ENCODE results near the gene PCLO. TPM values are rescaled to one million over a fixed set of nuclear protein-coding genes. Genes with fewer than 3 reads are reported as not detected.

Gene PCLO
- total RNA-seq, 4 donors from 2014 or later, result 6.6 to 70.7 (median 33.9) TPM

DNA sequence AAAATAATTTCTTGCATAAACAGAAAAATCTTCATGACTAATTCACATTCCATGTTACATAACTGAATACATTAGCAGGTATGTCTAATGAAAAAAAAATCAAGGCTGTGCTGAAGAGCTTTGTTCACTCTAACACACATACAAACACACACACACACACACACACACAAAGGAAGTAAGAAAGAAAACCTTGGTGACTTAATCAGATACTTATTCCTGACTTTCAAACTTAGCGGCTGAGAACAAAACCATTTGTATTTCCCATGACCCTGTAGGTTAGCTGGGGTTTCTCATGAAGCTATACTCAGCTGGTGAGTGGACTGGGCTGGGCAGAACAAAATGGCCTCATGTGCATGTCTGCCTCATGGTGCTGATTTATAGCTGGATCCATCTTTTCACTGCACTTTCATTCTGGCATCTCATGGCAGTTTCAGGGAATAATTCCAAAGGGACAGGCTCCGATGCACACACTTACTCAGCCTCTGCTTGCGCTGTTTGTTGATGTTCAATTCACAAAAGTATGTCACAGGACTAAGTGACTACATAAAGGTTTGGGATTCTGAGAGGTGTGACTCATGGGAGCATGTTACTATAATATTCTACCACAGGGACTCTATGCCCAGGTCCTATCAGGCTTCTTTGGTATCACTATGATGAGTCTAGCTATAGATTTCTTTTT lies 161.2 kb downstream of the PCLO start:
- Histone ChIP-seq H3K4me3 (no peak overlapping the region), H3K36me3 (no peaks in the 10 kb centered on the region), H3K27me3 (no peaks in the 10 kb centered on the region), H3K9me3 (no peaks in the 10 kb centered on the region), H3K4me1 (no peaks in the 10 kb centered on the region), H3K27ac (no peak overlapping the region)
- no peak for DNase-seq
- TF ChIP-seq POLR2A (IDR thresholded peaks at IDR 0.05), result no peak
- TF ChIP-seq, protein P1, sequence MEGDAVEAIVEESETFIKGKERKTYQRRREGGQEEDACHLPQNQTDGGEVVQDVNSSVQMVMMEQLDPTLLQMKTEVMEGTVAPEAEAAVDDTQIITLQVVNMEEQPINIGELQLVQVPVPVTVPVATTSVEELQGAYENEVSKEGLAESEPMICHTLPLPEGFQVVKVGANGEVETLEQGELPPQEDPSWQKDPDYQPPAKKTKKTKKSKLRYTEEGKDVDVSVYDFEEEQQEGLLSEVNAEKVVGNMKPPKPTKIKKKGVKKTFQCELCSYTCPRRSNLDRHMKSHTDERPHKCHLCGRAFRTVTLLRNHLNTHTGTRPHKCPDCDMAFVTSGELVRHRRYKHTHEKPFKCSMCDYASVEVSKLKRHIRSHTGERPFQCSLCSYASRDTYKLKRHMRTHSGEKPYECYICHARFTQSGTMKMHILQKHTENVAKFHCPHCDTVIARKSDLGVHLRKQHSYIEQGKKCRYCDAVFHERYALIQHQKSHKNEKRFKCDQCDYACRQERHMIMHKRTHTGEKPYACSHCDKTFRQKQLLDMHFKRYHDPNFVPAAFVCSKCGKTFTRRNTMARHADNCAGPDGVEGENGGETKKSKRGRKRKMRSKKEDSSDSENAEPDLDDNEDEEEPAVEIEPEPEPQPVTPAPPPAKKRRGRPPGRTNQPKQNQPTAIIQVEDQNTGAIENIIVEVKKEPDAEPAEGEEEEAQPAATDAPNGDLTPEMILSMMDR (IDR thresholded peaks at IDR 0.05), result no peak

DNA sequence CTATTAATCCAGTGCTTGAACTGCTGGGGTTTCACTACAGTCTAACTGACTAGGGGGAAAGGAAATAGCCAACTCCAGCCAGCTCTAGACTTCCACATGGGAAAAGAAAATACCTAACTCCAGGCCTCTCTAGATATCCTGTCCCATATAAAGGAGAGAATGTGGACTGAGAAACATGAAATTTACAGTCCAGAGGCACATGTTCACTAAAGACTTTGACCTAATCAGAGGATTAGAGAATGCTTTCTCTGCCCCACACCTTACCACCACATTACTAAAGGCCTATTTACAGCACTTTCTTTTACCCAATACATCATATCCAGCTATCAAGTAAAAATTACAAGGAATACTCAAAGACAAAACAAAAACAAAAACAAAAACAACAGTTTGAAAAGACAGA lies 164.2 kb downstream of the PCLO start:
- H3K4me1 ChIP-seq, result no peaks in the 10 kb centered on the region
- H3K9me3 ChIP-seq, result no peaks in the 10 kb centered on the region
- H3K36me3 ChIP-seq, result no peaks in the 10 kb centered on the region
- no peak overlapping the region for H3K4me3 ChIP-seq
- no peak overlapping the region for H3K27ac ChIP-seq
- DNase-seq, result no peak
- no peaks in the 10 kb centered on the region for H3K27me3 ChIP-seq
- no peak for TF ChIP-seq POLR2A (IDR thresholded peaks at IDR 0.05)
- TF ChIP-seq, protein P1 (IDR thresholded peaks at IDR 0.05), result no peak

DNA sequence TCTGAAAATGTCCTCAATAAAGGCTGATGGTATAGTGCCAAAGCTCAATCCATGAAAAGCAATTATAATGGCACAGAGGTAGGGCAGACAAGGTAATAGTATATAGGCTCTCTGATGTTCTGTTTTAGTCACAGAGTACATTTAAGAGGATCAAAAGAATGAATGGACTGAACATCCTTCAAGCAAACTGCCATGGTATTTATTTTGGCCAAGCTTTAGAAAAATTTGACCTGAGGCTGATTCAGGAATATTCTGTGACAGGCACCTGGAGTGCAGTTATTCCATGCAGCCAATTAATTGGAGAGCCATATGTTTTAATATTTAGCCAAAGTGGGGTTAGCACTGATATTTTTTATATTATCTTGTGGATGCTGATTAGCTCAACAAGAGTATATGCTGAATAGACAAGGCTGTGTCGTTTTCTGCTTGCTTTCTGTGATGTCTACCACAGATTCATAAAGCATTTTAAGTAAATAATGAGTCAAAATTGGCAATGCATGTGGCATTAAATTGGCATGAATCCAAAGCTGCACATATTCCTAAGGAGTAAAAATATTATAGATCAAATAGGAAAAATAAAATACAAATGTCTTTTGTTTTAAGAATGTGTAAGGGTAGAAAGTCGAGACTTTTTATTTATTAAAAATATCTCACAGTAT lies 177.4 kb downstream of the PCLO start:
- H3K27me3 ChIP-seq, result no peaks in the 10 kb centered on the region
- H3K4me3 ChIP-seq, result no peak overlapping the region
- no peaks in the 10 kb centered on the region for H3K4me1 ChIP-seq
- no peak for DNase-seq
- no peak overlapping the region for H3K27ac ChIP-seq
- H3K36me3 ChIP-seq, result no peaks in the 10 kb centered on the region
- H3K9me3 ChIP-seq, result no peaks in the 10 kb centered on the region
- TF ChIP-seq, protein P1 (IDR thresholded peaks at IDR 0.05), result no peak
- TF ChIP-seq POLR2A (IDR thresholded peaks at IDR 0.05), result no peak

- Histone ChIP-seq H3K4me1 (no peaks in the 10 kb centered on the region), H3K4me3 (no peak overlapping the region), H3K9me3 (no peaks in the 10 kb centered on the region), H3K36me3 (no peaks in the 10 kb centered on the region), H3K27me3 (no peaks in the 10 kb centered on the region), H3K27ac (no peak overlapping the region)
- TF ChIP-seq POLR2A (IDR thresholded peaks at IDR 0.05), result no peak
- TF ChIP-seq, protein P1 (IDR thresholded peaks at IDR 0.05), result no peak
- no peak for DNase-seq
These were observed 182.4 kb downstream of the PCLO start for GRCh38 chr7:82980130-82980788.

DNA sequence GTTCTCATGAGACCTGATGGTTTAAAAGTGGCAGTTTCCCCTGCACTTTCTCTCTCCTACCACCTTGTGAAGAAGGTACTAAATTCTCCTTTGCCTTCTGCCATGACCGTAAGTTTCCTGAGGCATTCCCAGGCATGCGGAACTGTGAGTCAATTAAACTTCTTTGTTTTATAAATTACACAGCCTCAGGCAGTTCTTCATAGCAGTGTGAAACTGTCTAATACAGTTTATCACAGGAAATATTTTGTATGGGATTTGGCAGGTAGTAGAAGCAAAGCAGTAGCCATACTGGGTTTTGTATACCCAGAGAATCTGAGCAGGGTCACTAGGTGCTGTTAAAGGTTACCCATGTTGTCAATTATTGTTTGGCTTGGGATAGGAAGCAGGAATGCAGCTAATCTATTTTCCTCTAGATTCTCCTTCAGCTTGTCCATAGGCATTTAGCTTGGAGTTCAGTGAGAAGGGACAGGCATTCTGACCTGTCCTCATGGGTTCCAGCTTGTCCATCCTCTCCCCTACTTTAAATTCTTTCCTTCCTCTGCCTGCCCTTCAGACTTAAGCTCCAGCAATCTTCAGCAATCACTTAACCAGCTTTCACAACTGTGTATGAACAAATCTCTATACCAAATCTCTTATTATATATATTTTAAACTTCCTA lies 186.7 kb downstream of the PCLO start:
- no peaks in the 10 kb centered on the region for H3K36me3 ChIP-seq
- no peaks in the 10 kb centered on the region for H3K27me3 ChIP-seq
- H3K9me3 ChIP-seq, result no peaks in the 10 kb centered on the region

More for the DNA sequence above, 186.7 kb downstream of the PCLO start:
- no peak for DNase-seq
- TF ChIP-seq POLR2A (IDR thresholded peaks at IDR 0.05), result no peak
- TF ChIP-seq, protein P1 (IDR thresholded peaks at IDR 0.05), result no peak
- Histone ChIP-seq H3K4me3 (no peak overlapping the region), H3K4me1 (no peaks in the 10 kb centered on the region), H3K27ac (no peak overlapping the region)
